ENCODE results near the gene CCDC185. TPM values are rescaled to one million over a fixed set of nuclear protein-coding genes. Genes with fewer than 3 reads are reported as not detected.

CCDC185 gene
- total RNA-seq, 1 experiment from 2014 or later, result 0.17 TPM

DNA sequence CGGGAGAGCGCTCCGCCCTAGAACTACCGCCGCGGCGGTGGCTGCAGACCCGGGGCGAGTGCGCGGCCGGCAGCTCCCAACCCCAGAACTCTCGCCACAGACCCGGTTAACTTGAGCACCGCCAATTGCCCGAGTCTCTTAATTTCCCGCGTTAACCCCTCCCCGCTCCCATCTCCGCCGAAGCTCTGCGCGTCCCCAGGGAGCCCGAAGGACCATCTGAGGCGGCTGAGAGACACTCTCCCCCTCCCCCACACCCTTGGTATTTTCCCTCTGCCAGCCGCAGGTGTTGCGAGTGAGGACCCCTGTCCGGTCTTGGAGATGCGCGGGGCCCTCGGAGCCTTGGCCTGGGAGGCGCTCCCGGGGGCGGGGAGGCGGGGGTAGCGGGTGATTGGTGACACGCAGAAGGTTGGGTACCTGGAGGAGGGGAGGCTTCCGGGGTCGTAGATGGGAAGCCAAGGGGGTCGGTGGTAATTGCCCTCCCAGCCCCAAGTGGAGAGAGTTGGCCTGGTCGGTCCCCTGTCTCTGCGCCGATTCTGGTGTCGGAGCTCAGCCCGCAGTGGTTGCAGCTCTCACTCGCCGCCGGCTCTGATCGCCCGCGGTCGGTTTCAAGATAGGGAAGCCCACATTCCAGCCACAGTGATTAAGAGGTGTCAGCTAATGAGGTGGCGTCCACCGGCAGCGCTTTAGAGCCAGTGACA is 28.4 kb upstream of the CCDC185 start:
- Mint-ChIP-seq H3K4me1 (ENCODE audit: low read depth, unreplicated experiment) (peaks cover 14% of the 10 kb centered on the region), H3K36me3 (ENCODE audit: insufficient read depth, unreplicated experiment) (peaks cover 21% of the 10 kb centered on the region), H3K4me3 (ENCODE audit: low read depth, unreplicated experiment) (peak overlapping the region; percentile 74), H3K27ac (ENCODE audit: unreplicated experiment) (no peak overlapping the region), H3K27me3 (ENCODE audit: unreplicated experiment) (peaks cover 77% of the 10 kb centered on the region), H3K9me3 (ENCODE audit: low read depth, unreplicated experiment) (no peaks in the 10 kb centered on the region)
- DNase-seq, result peak; percentile 26
- TF ChIP-seq, protein P1, sequence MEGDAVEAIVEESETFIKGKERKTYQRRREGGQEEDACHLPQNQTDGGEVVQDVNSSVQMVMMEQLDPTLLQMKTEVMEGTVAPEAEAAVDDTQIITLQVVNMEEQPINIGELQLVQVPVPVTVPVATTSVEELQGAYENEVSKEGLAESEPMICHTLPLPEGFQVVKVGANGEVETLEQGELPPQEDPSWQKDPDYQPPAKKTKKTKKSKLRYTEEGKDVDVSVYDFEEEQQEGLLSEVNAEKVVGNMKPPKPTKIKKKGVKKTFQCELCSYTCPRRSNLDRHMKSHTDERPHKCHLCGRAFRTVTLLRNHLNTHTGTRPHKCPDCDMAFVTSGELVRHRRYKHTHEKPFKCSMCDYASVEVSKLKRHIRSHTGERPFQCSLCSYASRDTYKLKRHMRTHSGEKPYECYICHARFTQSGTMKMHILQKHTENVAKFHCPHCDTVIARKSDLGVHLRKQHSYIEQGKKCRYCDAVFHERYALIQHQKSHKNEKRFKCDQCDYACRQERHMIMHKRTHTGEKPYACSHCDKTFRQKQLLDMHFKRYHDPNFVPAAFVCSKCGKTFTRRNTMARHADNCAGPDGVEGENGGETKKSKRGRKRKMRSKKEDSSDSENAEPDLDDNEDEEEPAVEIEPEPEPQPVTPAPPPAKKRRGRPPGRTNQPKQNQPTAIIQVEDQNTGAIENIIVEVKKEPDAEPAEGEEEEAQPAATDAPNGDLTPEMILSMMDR (IDR thresholded peaks at IDR 0.05; ENCODE audit: unreplicated experiment), result no peak
- CTCF ChIA-PET, result interaction anchor here (0.9 to 1.5 kb wide), 5 partner anchors 14 to 231 kb away, joined by 3 to 7 read pairs (median 3); partner anchors contain the start of gene TLR5
- no TSS peak for BruUV-seq (replicated peaks)
- intact Hi-C loops (cut with micrococcal nuclease; ENCODE audit: unreplicated experiment), result loop anchor here (5.0 to 10.0 kb wide), 2 partner anchors 183 to 230 kb away; no protein-coding TSS in a partner anchor

DNA sequence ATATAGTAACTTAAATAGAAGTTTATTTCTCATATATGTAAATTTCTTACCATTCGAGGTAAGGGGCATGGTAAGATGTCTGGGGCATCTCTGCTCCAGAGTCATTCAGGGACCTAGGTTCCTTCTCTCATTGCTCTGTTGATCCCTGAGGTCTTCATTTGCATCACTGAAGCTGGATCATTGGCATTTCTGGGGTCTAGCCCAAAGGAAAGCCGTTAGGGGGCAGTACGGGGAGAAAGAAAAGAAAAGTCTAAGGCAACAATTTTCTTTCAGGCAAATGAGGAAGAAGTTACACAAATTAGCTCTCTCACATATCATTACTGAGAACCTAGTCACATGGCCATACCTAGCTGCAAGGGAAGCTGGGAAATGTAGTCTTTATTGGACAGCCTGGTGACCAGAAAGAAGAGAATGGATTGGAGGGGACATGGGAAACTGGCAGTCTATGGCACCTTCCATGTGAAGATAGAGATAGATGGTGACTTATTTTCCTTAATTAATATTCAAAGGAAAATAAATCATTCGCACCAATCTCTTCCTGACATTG is 19.1 kb upstream of the CCDC185 start:
- Mint-ChIP-seq H3K4me1 (ENCODE audit: low read depth, unreplicated experiment) (no peaks in the 10 kb centered on the region), H3K9me3 (ENCODE audit: low read depth, unreplicated experiment) (peaks cover 4% of the 10 kb centered on the region), H3K36me3 (ENCODE audit: insufficient read depth, unreplicated experiment) (no peaks in the 10 kb centered on the region), H3K4me3 (ENCODE audit: low read depth, unreplicated experiment) (no peak overlapping the region), H3K27me3 (ENCODE audit: unreplicated experiment) (peaks cover 67% of the 10 kb centered on the region), H3K27ac (ENCODE audit: unreplicated experiment) (no peak overlapping the region)
- CTCF ChIA-PET, result interaction anchor here (0.6 kb wide), 1 partner anchor 10 kb away, joined by 3 read pairs; the partner anchor contains the start of gene SUSD4
- DNase-seq, result no peak
- intact Hi-C loops (cut with micrococcal nuclease; ENCODE audit: unreplicated experiment), result no loop called here
- TF ChIP-seq, protein P1 (IDR thresholded peaks at IDR 0.05; ENCODE audit: unreplicated experiment), result no peak
- no TSS peak for BruUV-seq (replicated peaks)

DNA sequence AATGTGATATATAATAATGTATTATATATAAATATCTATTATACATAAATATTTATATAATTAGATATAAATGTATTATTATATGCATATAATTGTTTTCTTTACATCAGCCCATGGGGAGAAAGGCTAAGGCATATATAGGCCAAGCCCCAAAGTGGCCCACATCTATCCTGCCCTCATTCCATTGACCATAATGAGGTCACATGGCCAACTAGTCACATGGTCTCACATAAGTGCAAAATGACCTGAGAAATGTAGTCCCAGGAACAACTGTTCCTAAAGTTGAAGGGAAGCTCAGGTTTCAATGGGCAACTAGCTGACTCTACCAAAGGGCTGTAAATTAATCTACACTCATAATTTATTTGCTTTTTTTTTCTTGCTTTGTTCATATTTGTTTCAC is 14.5 kb upstream of the CCDC185 start:
- DNase-seq, result no peak
- CTCF ChIA-PET, result interaction anchor here (0.8 kb wide), 1 partner anchor 14 kb away, joined by 3 read pairs; no protein-coding TSS in a partner anchor
- BruUV-seq (replicated peaks), result no TSS peak
- Mint-ChIP-seq H3K36me3 (ENCODE audit: insufficient read depth, unreplicated experiment) (no peaks in the 10 kb centered on the region), H3K27me3 (ENCODE audit: unreplicated experiment) (peaks cover 48% of the 10 kb centered on the region), H3K27ac (ENCODE audit: unreplicated experiment) (no peak overlapping the region), H3K9me3 (ENCODE audit: low read depth, unreplicated experiment) (peaks cover 1% of the 10 kb centered on the region), H3K4me1 (ENCODE audit: low read depth, unreplicated experiment) (no peaks in the 10 kb centered on the region), H3K4me3 (ENCODE audit: low read depth, unreplicated experiment) (no peak overlapping the region)
- TF ChIP-seq, protein P1 (IDR thresholded peaks at IDR 0.05; ENCODE audit: unreplicated experiment), result no peak
- intact Hi-C loops (cut with micrococcal nuclease; ENCODE audit: unreplicated experiment), result no loop called here

DNA sequence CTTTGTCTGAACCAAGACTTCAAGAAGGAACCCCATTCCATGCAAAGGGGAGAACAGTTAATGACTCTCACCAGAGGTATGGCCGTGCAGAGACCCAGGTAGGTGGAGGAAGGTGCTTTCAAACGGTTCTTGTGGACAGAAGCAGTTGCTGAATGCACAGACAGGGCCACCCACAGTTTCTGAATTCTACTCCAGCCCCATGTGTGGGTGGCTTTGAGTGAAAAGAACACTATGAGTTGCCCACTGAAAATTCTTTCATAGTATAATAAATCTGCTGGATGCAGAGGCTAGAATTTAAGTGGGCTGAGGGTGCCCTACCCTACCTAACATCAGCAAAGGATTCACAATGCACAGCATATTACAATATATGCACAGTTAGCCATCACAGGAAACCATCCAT is 7.2 kb upstream of the CCDC185 start:
- no TSS peak for BruUV-seq (replicated peaks)
- Mint-ChIP-seq H3K4me3 (ENCODE audit: low read depth, unreplicated experiment) (no peak overlapping the region), H3K4me1 (ENCODE audit: low read depth, unreplicated experiment) (no peaks in the 10 kb centered on the region), H3K27me3 (ENCODE audit: unreplicated experiment) (peaks cover 54% of the 10 kb centered on the region), H3K9me3 (ENCODE audit: low read depth, unreplicated experiment) (peaks cover 2% of the 10 kb centered on the region), H3K27ac (ENCODE audit: unreplicated experiment) (no peak overlapping the region), H3K36me3 (ENCODE audit: insufficient read depth, unreplicated experiment) (no peaks in the 10 kb centered on the region)
- CTCF ChIA-PET, result no interaction called here
- intact Hi-C loops (cut with micrococcal nuclease; ENCODE audit: unreplicated experiment), result no loop called here
- DNase-seq, result no peak
- TF ChIP-seq, protein P1 (IDR thresholded peaks at IDR 0.05; ENCODE audit: unreplicated experiment), result no peak
